Hematopoietic multipotent progenitor cell treated with erythropoietin and hydrocortisone succinate and interleukin-3 and kit ligand, for 17 days (in vitro differentiated cells): ENCODE results near the gene FAM229A.

Source experiments
- DNase-seq: peaks from one replicate; pipeline ENCODE4 v3.0.0-alpha.2; 2015; ENCODE audit warnings: low spot score

The FAM229A gene

DNA sequence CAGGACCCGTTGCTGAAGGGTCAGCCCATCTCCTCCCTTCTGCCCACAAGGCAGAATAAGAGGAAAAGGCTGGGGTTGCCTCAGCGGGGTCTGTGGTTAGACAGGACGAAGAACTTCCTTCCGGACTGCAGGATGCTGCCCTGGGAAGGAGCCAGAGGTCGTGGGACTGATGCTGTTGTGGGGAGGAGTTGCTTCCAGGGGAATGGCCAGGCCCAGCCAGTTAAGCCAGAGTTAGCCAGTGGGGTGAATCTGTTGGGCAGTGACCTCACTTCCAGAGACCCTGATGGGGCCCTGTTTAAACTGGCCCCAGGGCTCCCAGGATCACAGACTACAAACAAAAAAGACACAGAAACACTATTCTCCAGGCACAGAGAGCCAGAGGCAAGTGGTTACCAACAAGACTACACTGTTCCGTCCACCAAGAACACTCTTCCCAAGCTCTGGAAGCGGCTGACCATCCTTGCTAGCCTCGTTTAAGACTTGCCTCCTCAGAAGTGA, 13.0 kb downstream of the FAM229A start:
- DNase-seq = no peak

- DNase-seq = no peak
Measured at GRCh38 chr1:32346532-32347157, 15.6 kb downstream of the FAM229A start.

DNA sequence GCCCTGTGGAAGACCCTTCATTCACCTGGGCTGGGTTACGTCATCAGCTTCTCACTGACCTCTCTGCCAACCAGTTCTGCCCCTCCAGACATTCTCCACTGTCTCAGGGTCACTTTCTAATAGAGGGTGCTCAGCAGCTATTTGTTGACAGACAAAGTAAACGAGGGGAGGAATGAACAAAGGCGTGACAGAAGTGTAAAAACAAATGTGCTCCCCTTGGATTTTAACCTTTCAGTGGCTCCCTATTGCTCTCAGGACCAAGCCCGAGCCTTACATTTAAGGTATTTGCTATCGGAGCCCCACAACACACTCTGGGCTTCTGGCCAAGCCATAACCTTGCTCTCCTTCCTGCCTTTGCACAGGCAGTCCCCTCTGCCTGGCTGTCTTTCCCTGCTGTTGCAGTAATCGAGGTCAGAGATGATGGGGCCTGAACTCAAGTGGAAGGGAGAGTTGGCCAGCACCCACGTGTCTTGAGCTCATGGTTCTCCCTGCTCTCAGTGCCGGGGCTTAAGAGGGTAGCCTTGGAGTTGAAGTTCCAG, 16.9 kb downstream of the FAM229A start:
- DNase-seq = no peak

GRCh38 chr1:32342704-32343103, 19.6 kb downstream of the FAM229A start:
- DNase-seq = no peak

DNA sequence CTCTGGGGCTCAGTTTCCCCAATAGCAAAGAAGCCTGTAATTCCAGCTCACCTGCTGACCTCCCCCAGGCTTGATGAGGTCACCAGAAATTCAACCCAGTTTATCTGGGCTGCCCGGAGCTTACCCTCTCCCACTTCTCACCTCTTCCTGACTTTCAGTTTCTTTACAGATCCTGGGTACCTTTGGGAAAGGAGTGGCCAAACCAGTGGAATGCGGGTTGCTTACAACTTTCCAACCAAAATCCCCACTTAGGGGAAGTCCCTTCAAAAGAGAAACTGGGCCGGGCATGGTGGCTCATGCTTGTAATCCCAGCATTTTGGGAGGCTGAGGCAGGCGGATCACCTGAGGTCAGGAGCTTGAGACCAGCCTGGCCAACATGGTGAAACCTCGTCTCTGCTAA, 20.3 kb downstream of the FAM229A start:
- DNase-seq = no peak

DNA sequence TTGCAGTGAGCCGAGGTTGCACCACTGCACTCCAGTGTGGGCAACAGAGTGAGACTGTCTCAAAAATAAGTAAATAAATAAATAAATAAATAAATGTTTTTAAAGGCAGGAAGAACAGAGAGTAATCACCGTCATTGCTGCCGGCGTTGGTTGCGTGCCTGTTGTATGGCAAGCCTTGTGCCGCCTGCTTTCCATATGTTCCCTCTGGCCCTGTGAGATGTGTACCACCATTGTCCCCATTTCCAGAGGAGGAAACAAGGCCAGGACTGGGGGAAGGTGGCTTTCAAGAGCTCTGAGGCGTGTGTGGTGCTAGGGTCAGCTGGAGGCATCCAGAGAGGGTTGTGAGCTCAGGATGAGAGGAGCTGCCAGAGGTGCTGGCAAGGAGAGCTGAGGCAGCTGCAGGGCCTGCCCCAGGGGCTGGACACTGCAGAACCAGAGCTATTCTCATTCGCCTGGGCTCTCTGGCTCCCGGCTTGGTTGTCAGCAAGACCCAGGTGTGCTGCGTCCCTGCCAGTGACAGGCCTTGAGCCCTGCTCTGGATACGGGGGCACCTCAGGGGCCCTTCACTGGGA, 21.0 kb downstream of the FAM229A start:
- no peak for DNase-seq

- no peak for DNase-seq
Measured at GRCh38 chr1:32339363-32339978, 22.8 kb downstream of the FAM229A start.

DNA sequence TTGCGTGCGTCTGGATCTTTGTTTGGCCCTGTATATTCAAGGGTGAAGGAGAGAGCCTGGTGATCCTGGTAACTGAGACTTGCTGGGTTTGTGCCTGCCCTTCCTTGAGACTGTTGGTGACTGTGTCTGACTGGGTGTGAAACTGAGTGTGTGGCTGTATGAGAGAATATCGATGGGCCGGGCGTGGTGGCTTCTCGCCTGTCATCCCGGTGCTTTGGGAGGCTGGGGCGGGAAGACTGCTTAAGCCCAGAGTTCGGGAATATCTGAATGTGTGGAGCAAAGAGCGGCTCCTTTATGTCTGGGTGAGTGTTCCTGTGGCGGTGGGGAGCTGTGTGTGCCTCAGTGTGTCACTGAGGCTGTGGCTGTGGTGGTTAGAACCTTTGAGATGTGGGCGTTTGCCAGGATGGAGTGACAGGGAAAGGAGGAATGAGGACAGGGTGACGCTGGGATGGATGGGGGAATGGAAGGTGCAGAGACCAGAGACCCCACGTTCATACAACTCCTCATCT, 23.6 kb downstream of the FAM229A start:
- no peak for DNase-seq

GRCh38 chr1:32337855-32338636, 24.2 kb downstream of the FAM229A start:
- DNase-seq = no peak

DNA sequence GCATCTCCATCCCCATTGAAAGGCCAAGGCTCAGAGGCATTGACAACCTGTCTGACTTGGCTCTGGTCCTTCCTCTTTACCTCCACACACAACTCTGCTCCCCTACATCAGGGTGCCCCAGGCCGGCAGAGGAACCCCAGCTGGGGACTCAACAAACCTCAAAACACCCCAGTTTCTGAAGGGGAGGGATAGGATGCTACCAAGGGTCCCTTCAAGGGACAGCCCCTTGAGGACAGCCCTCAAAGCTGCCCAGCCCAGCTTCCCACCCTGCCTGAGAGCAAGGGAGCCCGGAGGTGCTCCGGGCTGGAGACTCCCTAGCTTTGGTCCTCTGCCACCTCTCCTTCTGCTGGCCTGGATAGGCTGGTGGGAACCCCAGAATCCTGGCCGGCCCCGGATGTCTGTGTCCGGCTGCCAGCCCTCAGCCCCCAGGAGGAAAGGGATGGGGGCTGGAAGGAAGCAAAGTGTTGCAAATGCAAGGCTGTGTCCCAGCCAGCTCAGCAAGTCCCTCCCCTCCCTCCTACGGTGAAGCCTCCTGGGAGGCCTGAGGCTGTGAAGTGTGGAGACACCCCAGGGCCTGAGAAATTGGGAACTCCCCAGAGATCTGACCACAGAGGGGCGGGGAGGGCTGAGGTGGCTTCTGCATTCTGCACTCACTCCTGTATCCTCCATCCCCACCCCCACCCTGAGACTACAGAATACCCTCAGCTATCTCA, 25.2 kb downstream of the FAM229A start:
- no peak for DNase-seq

DNA sequence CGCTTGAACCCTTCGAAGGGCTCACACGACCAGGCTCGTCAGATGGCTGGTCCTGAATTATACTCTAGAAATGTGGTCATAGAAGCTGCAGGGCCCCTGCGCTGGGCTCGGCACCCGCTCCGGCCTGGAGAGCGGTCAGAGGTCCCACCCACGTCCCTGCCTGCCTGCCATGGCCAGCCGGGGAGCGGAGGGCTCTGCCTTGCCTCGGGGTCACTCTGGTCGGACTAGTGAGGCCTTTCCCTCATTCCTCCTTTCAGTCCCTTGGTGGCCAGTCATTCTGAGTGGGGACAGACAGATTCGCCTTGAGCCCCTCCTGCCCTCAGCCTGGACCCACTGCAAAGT, 25.7 kb downstream of the FAM229A start:
- DNase-seq = no peak

DNA sequence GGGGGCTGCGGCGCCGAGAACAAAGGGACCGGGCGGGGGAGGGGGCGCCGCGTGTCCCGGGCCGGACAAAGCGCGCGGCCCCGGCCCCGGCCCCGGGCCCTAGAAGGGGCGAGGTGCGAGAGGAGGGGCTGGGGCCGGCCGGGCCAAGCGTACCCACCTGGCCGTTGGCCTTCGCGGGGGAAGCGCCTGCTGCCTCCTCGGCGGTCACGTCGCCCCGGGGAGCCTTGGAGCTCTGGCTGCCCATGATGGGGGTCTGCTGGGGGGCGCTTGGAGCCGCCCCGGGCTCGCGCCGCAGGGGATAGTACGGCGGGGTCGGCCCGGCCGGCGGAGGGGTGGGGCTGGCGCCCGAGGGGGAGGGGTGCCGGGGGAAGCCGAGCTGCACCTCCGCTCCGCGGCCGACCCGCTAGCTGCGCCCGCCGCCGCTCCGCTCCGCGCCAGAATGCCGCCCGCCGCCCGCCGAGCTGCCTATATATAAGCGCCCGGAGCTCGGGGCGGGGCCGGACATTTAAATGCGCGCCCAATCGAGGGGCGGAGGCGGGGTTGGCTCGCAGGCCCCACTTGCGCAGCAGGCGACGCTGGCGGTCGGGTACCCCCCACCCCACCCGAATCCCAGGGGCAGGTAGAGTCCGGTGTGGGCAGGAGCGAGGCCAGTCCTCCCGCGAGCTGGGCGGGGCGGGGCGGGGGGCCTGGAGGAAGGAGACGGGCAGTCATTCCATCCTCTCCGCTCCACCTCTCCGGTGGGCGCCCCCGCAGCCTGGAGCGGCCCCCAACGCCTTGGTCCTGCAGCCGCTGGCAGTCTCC, 26.3 kb downstream of the FAM229A start, which contains the start of gene MARCKSL1:
Gene MARCKSL1, minus strand, starts transcription at position 444 of the 801 bp plus-strand sequence. Its CDS starts 200 bp downstream, at position 244.
- DNase-seq = peak; percentile 42

GRCh38 chr1:32335535-32335789, 26.8 kb downstream of the FAM229A start:
- no peak for DNase-seq

DNA sequence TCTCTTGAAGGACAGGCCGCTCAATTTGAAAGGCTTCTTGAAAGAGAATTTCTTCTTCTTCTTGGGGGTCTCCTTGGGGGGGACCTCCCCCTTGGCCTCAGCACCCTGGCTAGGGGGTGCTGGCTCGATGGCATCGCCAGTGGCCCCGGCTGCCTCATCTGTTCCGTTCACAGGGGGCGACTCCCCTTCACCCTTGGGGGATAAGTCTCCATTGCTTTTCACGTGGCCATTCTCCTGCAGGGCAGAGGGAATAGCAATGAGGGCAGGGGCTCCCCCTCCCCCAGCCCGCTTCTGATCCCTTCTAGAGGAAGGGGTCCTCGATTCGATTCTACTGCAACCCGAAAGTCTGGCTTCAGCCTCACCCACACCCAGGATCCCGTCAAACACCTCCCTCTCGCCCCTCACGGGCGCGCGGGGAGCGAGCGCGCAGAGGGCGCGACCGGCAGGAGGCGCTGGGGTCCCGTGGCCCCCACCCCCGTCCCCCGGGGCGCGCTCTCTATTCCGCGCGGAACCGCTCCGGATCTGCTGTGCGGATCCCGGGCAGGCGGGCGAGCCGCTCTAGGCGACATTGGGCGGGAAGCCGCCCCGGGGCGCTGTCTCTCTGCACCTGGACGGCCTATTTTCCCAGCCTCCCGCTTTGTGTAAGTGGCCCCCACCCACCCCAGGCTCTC, 27.3 kb downstream of the FAM229A start:
- DNase-seq = no peak

GRCh38 chr1:32334274-32334861, 27.9 kb downstream of the FAM229A start:
- no peak for DNase-seq

- DNase-seq = no peak
Measured at GRCh38 chr1:32333251-32333963, 28.9 kb downstream of the FAM229A start.

- no peak for DNase-seq
Measured at GRCh38 chr1:32332290-32333079, 29.8 kb downstream of the FAM229A start.

DNA sequence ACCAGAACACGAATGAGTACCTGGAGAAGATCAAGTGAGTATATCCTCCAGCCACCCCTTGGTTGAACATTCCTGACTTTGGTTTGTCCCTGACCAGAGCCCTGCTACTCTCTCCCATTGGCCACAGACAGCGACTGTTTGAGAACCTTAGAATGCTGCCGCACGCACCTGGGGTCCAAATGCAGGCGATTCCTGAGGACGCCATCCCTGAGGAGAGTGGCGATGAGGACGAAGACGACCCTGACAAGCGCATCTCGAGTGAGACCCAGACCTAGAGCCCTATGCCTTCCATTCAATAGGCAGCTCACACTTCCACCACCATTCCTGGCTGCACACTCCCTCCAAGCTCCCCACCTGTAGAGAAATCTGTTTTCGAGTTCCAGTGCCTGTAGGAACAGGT, 30.7 kb downstream of the FAM229A start:
- DNase-seq = no peak
